HepG2 (cell line): ENCODE data around the gene OSBPL5. TPM values are rescaled to one million over a fixed set of nuclear protein-coding genes. Genes with fewer than 3 reads are reported as not detected.

Experiments used
- ATAC-seq: fragments of 200-7000 bp; cut with Tn5 transposase; 3 replicates; pipeline ENCODE4 v1.9.1; 2020; ENCODE audit warnings: mild to moderate bottlenecking, moderate library complexity
- BruUV-seq: library from RNA; stranded (reverse); fragments of 400-500 nt; replicated peaks from 2 replicates; lab custom pipeline; 2021; lab: Mats Ljungman, UMichigan
- CTCF ChIA-PET: fragments of 300-600 bp; formaldehyde crosslinking; extraction: SDS; loops from one replicate; lab custom pipeline; 2021; ENCODE audit warnings: low total read pairs, inconsistent platforms, low intra/inter-chr PET ratio; lab: Yijun Ruan, JAX
- POLR2A ChIA-PET: fragments of 350-600 bp; sonication (Branson Sonifier 250); formaldehyde crosslinking; loops from one replicate; lab custom pipeline; 2020; ENCODE audit warnings: antibody characterized with exemption, inconsistent platforms; lab: Yijun Ruan, JAX
- DNase-seq: peaks from one replicate; pipeline ENCODE4 v3.0.0-alpha.2; 2015; ENCODE audit warnings: low spot score
- FAIRE-seq: peaks from 3 replicates; lab custom pipeline; 2011; peaks lifted over from hg19 to GRCh38; lab: Jason Lieb, UNC
- H2AFZ ChIP-seq: one replicate; pipeline ENCODE4 v1.6.1; 2011; ENCODE audit warnings: low read length, inconsistent platforms
- H3K27ac ChIP-seq: fragments of 300-600 bp; 3 replicates; pipeline ENCODE4 v1.8.0; 2011; ENCODE audit warnings: mixed run types, mild to moderate bottlenecking, mixed read lengths, low read length, inconsistent platforms; ENCODE audit not compliant: insufficient read depth; ENCODE audit errors: extremely low read length
- H3K27me3 ChIP-seq, 2 experiments: fragments of 200-600 bp in 1 of 2; 2 replicates in 1 of 2; 3 replicates in 1 of 2; pipeline versions ENCODE4 v1.6.0 to v1.8.0; 2011; ENCODE audit warnings: low read length in 2 of 2, mild to moderate bottlenecking in 2 of 2, moderate library complexity in 2 of 2, inconsistent platforms in 1 of 2; ENCODE audit not compliant: insufficient read depth in 2 of 2, control insufficient read depth in 1 of 2
- H3K36me3 ChIP-seq, 2 experiments: fragments of 200-600 bp in 1 of 2; replicated peaks in 1 of 2; 2 replicates in 1 of 2; 3 replicates in 1 of 2; pipeline versions ENCODE4 v1.5.1 to v1.8.0; 2011; ENCODE audit warnings: low read length in 2 of 2, inconsistent platforms in 1 of 2; ENCODE audit not compliant: insufficient read depth in 2 of 2, control insufficient read depth in 1 of 2
- H3K4me1 ChIP-seq: 2 replicates; pipeline ENCODE4 v1.5.1; 2012; ENCODE audit warnings: low read length, inconsistent platforms; ENCODE audit not compliant: insufficient read depth
- H3K4me2 ChIP-seq: 2 replicates; pipeline ENCODE4 v1.6.0; 2011; ENCODE audit warnings: low read depth, low read length, inconsistent platforms
- H3K4me3 ChIP-seq, 3 experiments: fragments of 200-600 bp in 1 of 3; sonication (generic), shearing (Covaris generic) in 1 of 3; replicated peaks in 1 of 3; 2 replicates each; pipeline ENCODE4 v1.5.1; 2011 to 2016; ENCODE audit warnings: low read length in 3 of 3, inconsistent platforms in 2 of 3, low read depth in 2 of 3, mild to moderate bottlenecking in 2 of 3, control low read depth in 1 of 3, mixed read lengths in 1 of 3; ENCODE audit not compliant: insufficient read depth in 1 of 3
- H3K79me2 ChIP-seq: one replicate; pipeline ENCODE4 v1.6.1; 2011; ENCODE audit warnings: low read length, inconsistent platforms; ENCODE audit not compliant: insufficient read depth
- H3K9ac ChIP-seq: 2 replicates; pipeline ENCODE4 v1.6.0; 2011; ENCODE audit warnings: mild to moderate bottlenecking, low read depth, low read length, inconsistent platforms; ENCODE audit not compliant: insufficient read depth
- H3K9me3 ChIP-seq: 2 replicates; pipeline ENCODE4 v1.5.1; 2012; ENCODE audit warnings: mild to moderate bottlenecking, low read length
- H4K20me1 ChIP-seq: 2 replicates; pipeline ENCODE4 v1.6.0; 2011; ENCODE audit warnings: inconsistent platforms, mild to moderate bottlenecking, low read length, moderate library complexity; ENCODE audit not compliant: insufficient read depth
- FOXA1 ChIP-seq, 2 experiments: fragments of 450-650 bp in 1 of 2; sonication (generic) in 1 of 2; formaldehyde crosslinking in 1 of 2; IDR thresholded peaks; 2 replicates each; pipeline versions ENCODE4 v1.4.0 to v1.6.1; 2016 to 2020; ENCODE audit warnings: missing genetic modification reagents in 1 of 2
- JARID2 ChIP-seq: sonication (generic); formaldehyde crosslinking; IDR thresholded peaks from 2 replicates; pipeline ENCODE4 v1.8.1; 2023; ENCODE audit warnings: missing genetic modification reagents, inconsistent platforms; ENCODE audit not compliant: insufficient replicate concordance
- MTA1 ChIP-seq: sonication (generic); formaldehyde crosslinking; IDR thresholded peaks from 2 replicates; pipeline ENCODE4 v1.4.0; 2020; ENCODE audit warnings: missing genetic modification reagents, mild to moderate bottlenecking, borderline replicate concordance
- NR2F1 ChIP-seq, 2 experiments: fragments of 450-650 bp in 1 of 2; formaldehyde crosslinking in 1 of 2; IDR thresholded peaks; 2 replicates each; pipeline versions ENCODE4 v1.5.0 to v1.6.1; 2016 to 2020; ENCODE audit warnings: mild to moderate bottlenecking in 1 of 2, missing compliant biosample characterization in 1 of 2, missing genetic modification reagents in 1 of 2, moderate library complexity in 1 of 2
- RBM39 ChIP-seq: fragments of 200-400 bp; formaldehyde crosslinking; IDR thresholded peaks from one replicate; pipeline ENCODE4 v1.6.1; 2018; ENCODE audit warnings: antibody characterized with exemption, mild to moderate bottlenecking, low read depth, low read length; ENCODE audit not compliant: poor library complexity, severe bottlenecking
- RFX1 ChIP-seq: fragments of 450-650 bp; IDR thresholded peaks from 2 replicates; pipeline ENCODE4 v1.6.1; 2017
- YY1 ChIP-seq: IDR thresholded peaks from 2 replicates; pipeline ENCODE4 v1.6.1; 2011; ENCODE audit warnings: low read length, low read depth, moderate library complexity, mild to moderate bottlenecking; ENCODE audit not compliant: insufficient read depth, insufficient replicate concordance
- ZNF781 ChIP-seq: sonication (generic); formaldehyde crosslinking; IDR thresholded peaks from 2 replicates; pipeline ENCODE4 v1.5.1; 2020; ENCODE audit warnings: borderline replicate concordance, mild to moderate bottlenecking, missing genetic modification reagents; ENCODE audit errors: not compliant biosample characterization
- WGBS: methylation state at CpG from one replicate; pipeline ENCODE4 v1.1.6; 2017; ENCODE audit warnings: low lambda C conversion rate; 5-methylcytosine and 5-hydroxymethylcytosine counted together
- in situ Hi-C: cut with HindIII; loops from 2 replicates; pipeline ENCODE4 v1.10.0; 2017; ENCODE audit warnings: low pct_unique_long_range_greater_than_20kb; ENCODE audit not compliant: extremely low pct_ligation_motif_present
- intact Hi-C: fragments of 100-400 bp; cut with micrococcal nuclease; formaldehyde crosslinking; loops from one replicate; pipeline ENCODE4 v1.10.0; 2022; ENCODE audit not compliant: unreplicated experiment
- polyA plus RNA-seq, 8 experiments: library from polyadenylated mRNA; depleted of rRNA in 3 of 8; stranded (reverse) in 7 of 8; unstranded in 1 of 8; fragments of >200 nt; fragmentation: Illumina TruSeq in 4 of 8; extraction: Trizol in 4 of 8; gene quantifications; 2 replicates each; pipeline versions ENCODE4 v1.2.1 to v1.2.3, GENCODE V29; 2011 to 2016; ENCODE audit warnings: low read depth in 4 of 8, missing spikeins in 1 of 8, mixed read lengths in 1 of 8; ENCODE audit not compliant: insufficient read depth in 1 of 8
- total RNA-seq, 5 experiments: library from RNA; depleted of rRNA; stranded (reverse); fragments of >200 nt; fragmentation: Illumina TruSeq; extraction: Trizol; gene quantifications; 2 replicates each; pipeline ENCODE4 v1.2.3, GENCODE V29; 2016; ENCODE audit warnings: low read depth in 1 of 5

OSBPL5 gene
- total and polyA plus RNA-seq, 2 of the 13 experiments (the other 11 are each of a cell fraction or from before 2014, with no cell fraction given) = not detected

DNA sequence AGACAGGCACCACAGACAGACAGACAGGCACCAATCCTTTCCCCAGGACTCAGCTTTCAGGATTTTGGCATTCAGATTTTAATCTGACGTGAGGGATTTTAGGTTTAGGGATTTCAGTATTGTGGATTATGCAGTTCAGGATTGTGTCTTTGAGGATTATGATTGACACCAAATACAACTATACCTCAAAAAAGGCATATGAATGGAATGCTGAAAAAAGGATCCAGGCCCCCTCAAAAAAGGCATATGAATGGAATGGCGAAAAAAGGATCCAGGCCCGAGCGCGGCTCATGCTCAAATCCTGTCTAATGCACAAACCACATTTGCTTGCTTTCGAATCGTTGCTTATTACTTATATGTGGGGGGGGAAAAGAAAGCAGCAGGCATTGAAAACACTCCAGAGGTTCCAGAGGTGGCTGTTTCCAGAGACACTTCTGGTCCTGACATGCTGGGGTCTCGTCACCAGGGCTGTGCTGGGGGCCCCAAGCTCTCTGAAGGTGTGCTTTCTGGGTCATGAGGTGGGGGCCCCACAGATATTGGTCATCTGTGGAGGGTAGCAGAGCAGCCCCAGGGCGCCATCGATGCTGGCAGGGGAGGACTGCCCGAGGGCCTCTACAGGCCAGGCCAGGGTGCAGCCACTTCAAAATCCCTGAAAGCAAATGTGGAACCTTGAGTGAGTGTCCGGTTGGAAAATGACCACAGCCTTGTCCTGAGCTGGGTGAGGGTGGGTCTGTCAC, 16.8 kb upstream of the OSBPL5 start (continued):
- TF ChIP-seq JARID2 (CRISPR knock-in tag) (no peak), ZNF781 (CRISPR knock-in tag) (no peak)
- TF ChIP-seq, all 625 proteins: peak for 0

DNA sequence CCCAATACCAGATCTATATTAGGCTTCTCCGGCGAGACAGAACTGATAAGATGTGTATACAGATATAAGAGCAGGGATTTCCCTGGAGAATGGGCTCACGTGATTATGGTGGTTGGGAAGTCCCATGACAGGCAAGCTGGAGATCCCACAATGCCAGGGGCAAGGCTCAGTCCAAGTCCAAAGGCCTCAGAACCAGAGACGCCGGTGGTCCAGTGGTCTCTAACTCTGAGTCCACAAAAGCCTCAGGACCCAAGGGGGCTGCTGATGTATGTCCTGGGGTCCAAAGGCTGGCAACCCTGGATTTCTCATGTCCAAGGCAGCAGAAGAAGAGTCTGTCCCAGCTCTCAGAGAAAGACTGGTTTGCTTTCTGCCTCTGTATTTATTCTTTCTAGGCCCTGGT, 15.8 kb upstream of the OSBPL5 start:
- no peak for ATAC-seq
- Histone ChIP-seq H3K4me1 (no peaks in the 10 kb centered on the region), H3K36me3 (no peaks in the 10 kb centered on the region), H2AFZ (no peak overlapping the region), H3K27ac (no peak overlapping the region), H3K27me3 (peaks cover 3 to 35% of the 10 kb centered on the region in 2 experiments; a peak in 4 of 5 replicates), H3K4me3 (no peak overlapping the region), H3K79me2 (no peaks in the 10 kb centered on the region), H3K4me2 (no peak overlapping the region), H3K9me3 (peaks cover 10% of the 10 kb centered on the region; the same call in 1 of the 2 replicates), H3K9ac (no peak overlapping the region), H4K20me1 (no peaks in the 10 kb centered on the region)
- 35% methylated on average over 3 of the region's 5 CpGs for WGBS
- no peak for TF ChIP-seq FOXA1 (IDR thresholded peaks at IDR 0.05)
- TF ChIP-seq FOXA1 (CRISPR knock-in tag; IDR thresholded peaks at IDR 0.05) = no peak
- no peak for TF ChIP-seq RBM39
- TF ChIP-seq NR2F1 (CRISPR knock-in tag; IDR thresholded peaks at IDR 0.05) = no peak
- TF ChIP-seq RFX1 = no peak
- no peak for TF ChIP-seq MTA1 (CRISPR knock-in tag)
- TF ChIP-seq YY1 = no peak
- no peak for FAIRE-seq
- ChIA-PET CTCF (no interaction called here), POLR2A (no interaction called here)
- no TSS peak for BruUV-seq
- DNase-seq = no peak
- in situ Hi-C loops (no loop called here), intact Hi-C loops (no loop called here)
